ENCODE measurements around the gene STAP1.

- no peak for TF ChIP-seq POLR2A (IDR thresholded peaks at IDR 0.05; ENCODE audit: low read length)
- no peak for TF ChIP-seq GATA1 (IDR thresholded peaks at IDR 0.05; ENCODE audit: low read depth, low read length)
These were observed 26.0 kb downstream of the STAP1 start for GRCh38 chr4:67584496-67584895.

Measured in erythroblast (primary cell).